K562 (cell line): ENCODE measurements around the gene TMEM132D. TPM values are rescaled to one million over a fixed set of nuclear protein-coding genes. Genes with fewer than 3 reads are reported as not detected.

Experiments
- ATAC-seq: fragments of 200-7000 bp; cut with Tn5 transposase; 3 replicates; pipeline ENCODE4 v1.9.1; 2020; ENCODE audit warnings: moderate library complexity
- BruUV-seq: library from RNA; stranded (reverse); fragments of 400-500 nt; replicated peaks from 2 replicates; lab custom pipeline; 2021; lab: Mats Ljungman, UMichigan
- CTCF ChIA-PET: fragments of 300-600 bp; formaldehyde crosslinking; extraction: SDS; loops from one replicate; lab custom pipeline; 2021; ENCODE audit warnings: low intra/inter-chr PET ratio; lab: Yijun Ruan, JAX
- POLR2A ChIA-PET: fragments of 300-600, 350-650 bp; sonication (Branson Sonifier 250); formaldehyde crosslinking; extraction: SDS; loops from one replicate; lab custom pipeline; 2021; ENCODE audit warnings: antibody characterized with exemption, inconsistent platforms; lab: Yijun Ruan, JAX
- DNase-seq, 4 experiments: peaks; one replicate each; pipeline versions ENCODE4 v3.0.0 to v3.0.0-alpha.2; 2011 to 2018; ENCODE audit warnings: low spot score in 3 of 4, mixed read lengths in 3 of 4; ENCODE audit errors: extremely low read depth in 1 of 4
- FAIRE-seq: peaks from 2 replicates; lab custom pipeline; 2011; peaks lifted over from hg19 to GRCh38; lab: Jason Lieb, UNC
- H2AFZ ChIP-seq: 2 replicates; pipeline ENCODE4 v1.6.0; 2011; ENCODE audit warnings: low read depth, low read length, control low read depth, inconsistent platforms
- H3K27ac ChIP-seq: fragments of 200-600 bp; 3 replicates; pipeline ENCODE4 v1.8.0; 2011; ENCODE audit warnings: low read depth, mild to moderate bottlenecking, control low read depth, inconsistent platforms, low read length, moderate library complexity, mixed read lengths; ENCODE audit errors: extremely low read depth
- H3K27me3 ChIP-seq, 2 experiments: fragments of 300-600 bp in 1 of 2; 2 replicates in 1 of 2; 3 replicates in 1 of 2; pipeline versions ENCODE4 v1.6.0 to v1.8.0; 2011; ENCODE audit warnings: inconsistent platforms in 2 of 2, low read length in 2 of 2, mild to moderate bottlenecking in 1 of 2, mixed read lengths in 1 of 2, moderate library complexity in 1 of 2; ENCODE audit not compliant: control insufficient read depth in 2 of 2, insufficient read depth in 2 of 2
- H3K36me3 ChIP-seq: fragments of 300-600 bp; 3 replicates; pipeline ENCODE4 v1.8.0; 2011; ENCODE audit warnings: mild to moderate bottlenecking, low read length, inconsistent platforms; ENCODE audit not compliant: control insufficient read depth, insufficient read depth
- H3K4me1 ChIP-seq, 2 experiments: fragments of 200-600 bp in 1 of 2; replicated peaks in 1 of 2; 2 replicates in 1 of 2; 3 replicates in 1 of 2; pipeline versions ENCODE4 v1.5.1 to v1.8.0; 2011; ENCODE audit warnings: inconsistent platforms in 2 of 2, low read length in 2 of 2, mild to moderate bottlenecking in 1 of 2, mixed read lengths in 1 of 2, moderate library complexity in 1 of 2; ENCODE audit not compliant: control insufficient read depth in 2 of 2, insufficient read depth in 2 of 2
- H3K4me2 ChIP-seq: 2 replicates; pipeline ENCODE4 v1.6.1; 2011; ENCODE audit warnings: low read length, control low read depth, inconsistent platforms, mixed read lengths; ENCODE audit not compliant: insufficient read depth
- H3K4me3 ChIP-seq: fragments of 200-600 bp; sonication (generic), shearing (Covaris generic); 2 replicates; pipeline ENCODE4 v1.5.1; 2016; ENCODE audit warnings: control low read depth, inconsistent platforms
- H3K79me2 ChIP-seq: fragments of 200-600 bp; 3 replicates; pipeline ENCODE4 v1.8.0; 2011; ENCODE audit warnings: low read length, inconsistent platforms; ENCODE audit not compliant: control insufficient read depth, insufficient read depth
- H3K9ac ChIP-seq, 2 experiments: 2 replicates each; pipeline versions ENCODE4 v1.6.0 to v1.6.1; 2011; ENCODE audit warnings: low read depth in 2 of 2, low read length in 2 of 2, control low read depth in 1 of 2, inconsistent platforms in 1 of 2, mild to moderate bottlenecking in 1 of 2, mixed read lengths in 1 of 2; ENCODE audit not compliant: insufficient read depth in 1 of 2
- H3K9me1 ChIP-seq: one replicate; pipeline ENCODE4 v1.6.0; 2011; ENCODE audit warnings: inconsistent platforms, mild to moderate bottlenecking, low read length, moderate library complexity; ENCODE audit not compliant: control insufficient read depth, insufficient read depth
- H3K9me3 ChIP-seq: replicated peaks from 2 replicates; pipeline ENCODE4 v1.5.1; 2011; ENCODE audit warnings: low read depth, low read length, inconsistent platforms; ENCODE audit not compliant: control insufficient read depth, insufficient read depth
- H4K20me1 ChIP-seq: replicated peaks from 2 replicates; pipeline ENCODE4 v1.6.1; 2011; ENCODE audit warnings: low read length, inconsistent platforms, mixed read lengths; ENCODE audit not compliant: control insufficient read depth, insufficient read depth
- PCBP2 ChIP-seq: fragments of 200-400 bp; formaldehyde crosslinking; IDR thresholded peaks from 2 replicates; pipeline ENCODE4 v1.6.1; 2018; ENCODE audit warnings: low read length, low read depth, mild to moderate bottlenecking, moderate library complexity; ENCODE audit not compliant: poor library complexity, severe bottlenecking
- PRDM10 ChIP-seq: fragments of 450-650 bp; IDR thresholded peaks from 2 replicates; pipeline ENCODE4 v1.6.1; 2018; ENCODE audit not compliant: partially characterized antibody
- RB1 ChIP-seq: fragments of 450-650 bp; IDR thresholded peaks from 2 replicates; pipeline ENCODE4 v1.6.1; 2017; ENCODE audit warnings: low read depth, mild to moderate bottlenecking
- SRSF7 ChIP-seq: fragments of 200-400 bp; formaldehyde crosslinking; optimal IDR thresholded peaks from 2 replicates; pipeline ENCODE3; 2017; ENCODE audit warnings: mild to moderate bottlenecking, low read depth, low read length
- WGBS: fragments of 100-300 bp; shearing (Covaris generic); methylation state at CpG from one replicate; pipeline ENCODE4 v1.1.6; 2016; ENCODE audit warnings: low coverage, mixed read lengths; ENCODE audit not compliant: insufficient coverage; ENCODE audit errors: missing lambda C conversion rate; 5-methylcytosine and 5-hydroxymethylcytosine counted together
- in situ Hi-C: fragments of 300-500 bp; cut with MboI; formaldehyde crosslinking; loops from 4 replicates; pipeline ENCODE4 v1.15.0; 2018; ENCODE audit warnings: inconsistent platforms, mixed read lengths
- intact Hi-C: fragments of 100-400 bp; cut with micrococcal nuclease; formaldehyde crosslinking; loops from 2 replicates; pipeline ENCODE4 v1.14.2; 2022
- polyA plus RNA-seq, 8 experiments: library from polyadenylated mRNA; depleted of rRNA in 4 of 8; stranded (reverse) in 5 of 8; unstranded in 3 of 8; fragments of >200 nt; fragmentation: Nextera tagmentation in 2 of 8; fragmentation: Illumina TruSeq in 1 of 8; extraction: Ambion mirVana in 2 of 8; extraction: Trizol in 1 of 8; gene quantifications; 2 replicates each; pipeline versions ENCODE4 v1.2.1 to v1.2.3, GENCODE V29; 2011 to 2014; ENCODE audit warnings: inconsistent platforms in 1 of 8, missing spikeins in 1 of 8
- total RNA-seq, 7 experiments: library from RNA; depleted of rRNA in 6 of 7; stranded (reverse); fragments of >200 nt in 6 of 7; fragmentation: Illumina TruSeq in 2 of 7; extraction: Trizol in 2 of 7; gene quantifications; 2 replicates each; pipeline versions ENCODE4 v1.2.1 to v1.2.3, GENCODE V29; 2011 to 2021; ENCODE audit warnings: low replicate concordance in 1 of 7
- TF ChIP-seq, protein P1 (sequence below): sonication (generic); formaldehyde crosslinking; IDR thresholded peaks from 2 replicates; pipeline ENCODE4 v1.8.0; 2022; ENCODE audit warnings: mild to moderate bottlenecking, missing genetic modification reagents
- TF ChIP-seq, protein P2 (sequence below): sonication (generic); formaldehyde crosslinking; IDR thresholded peaks from 2 replicates; pipeline ENCODE4 v1.8.1; 2023; ENCODE audit warnings: missing genetic modification reagents, mild to moderate bottlenecking, borderline replicate concordance

The TMEM132D gene
- total and polyA plus RNA-seq, 9 of the 15 experiments (the other 6 are each of a cell fraction or from before 2014, with no cell fraction given) = not detected

- H3K4me2 ChIP-seq = no peak overlapping the region
- BruUV-seq = no TSS peak
- no peak overlapping the region for H3K9ac ChIP-seq
- H3K9me1 ChIP-seq = no peaks in the 10 kb centered on the region
- DNase-seq = no peak
- 0% methylated on average over 3 of the region's 3 CpGs for WGBS
- no peaks in the 10 kb centered on the region for H3K79me2 ChIP-seq
- ATAC-seq = no peak
- H3K27ac ChIP-seq = no peak overlapping the region
- TF ChIP-seq PRDM10 = no peak
- no peak overlapping the region for H3K4me3 ChIP-seq
- in situ Hi-C loops = no loop called here
- H3K36me3 ChIP-seq = no peaks in the 10 kb centered on the region
- no peaks in the 10 kb centered on the region for H3K27me3 ChIP-seq
- no peaks in the 10 kb centered on the region for H3K4me1 ChIP-seq
- ChIA-PET POLR2A (no interaction called here), CTCF (no interaction called here)
- no peaks in the 10 kb centered on the region for H4K20me1 ChIP-seq
- no peak for FAIRE-seq
- H2AFZ ChIP-seq = no peak overlapping the region
- H3K9me3 ChIP-seq = no peaks in the 10 kb centered on the region
- intact Hi-C loops = no loop called here
Measured at GRCh38 chr12:129527506-129527905, 376.3 kb downstream of the TMEM132D start.

- no peak for ATAC-seq
- Histone ChIP-seq H3K36me3 (no peaks in the 10 kb centered on the region), H3K27me3 (no peaks in the 10 kb centered on the region), H3K9me3 (no peaks in the 10 kb centered on the region), H3K27ac (no peak overlapping the region), H3K4me1 (no peaks in the 10 kb centered on the region), H3K4me2 (no peak overlapping the region), H3K9ac (no peak overlapping the region), H4K20me1 (no peaks in the 10 kb centered on the region), H3K4me3 (no peak overlapping the region), H3K9me1 (no peaks in the 10 kb centered on the region), H3K79me2 (no peaks in the 10 kb centered on the region), H2AFZ (no peak overlapping the region)
- no TSS peak for BruUV-seq
- FAIRE-seq = no peak
- DNase-seq = no peak
- WGBS = 3% methylated on average over 2 of the region's 2 CpGs
- intact Hi-C loops (no loop called here), in situ Hi-C loops (no loop called here)
- ChIA-PET POLR2A (no interaction called here), CTCF (no interaction called here)
- TF ChIP-seq, protein P1, sequence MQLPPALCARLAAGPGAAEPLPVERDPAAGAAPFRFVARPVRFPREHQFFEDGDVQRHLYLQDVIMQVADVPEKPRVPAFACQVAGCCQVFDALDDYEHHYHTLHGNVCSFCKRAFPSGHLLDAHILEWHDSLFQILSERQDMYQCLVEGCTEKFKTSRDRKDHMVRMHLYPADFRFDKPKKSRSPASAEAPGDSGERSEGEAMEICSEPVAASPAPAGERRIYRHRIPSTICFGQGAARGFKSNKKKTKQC (CRISPR knock-in tag) = no peak
- TF ChIP-seq SRSF7 (no peak), RB1 (no peak), PCBP2 (no peak)
- TF ChIP-seq, protein P2, sequence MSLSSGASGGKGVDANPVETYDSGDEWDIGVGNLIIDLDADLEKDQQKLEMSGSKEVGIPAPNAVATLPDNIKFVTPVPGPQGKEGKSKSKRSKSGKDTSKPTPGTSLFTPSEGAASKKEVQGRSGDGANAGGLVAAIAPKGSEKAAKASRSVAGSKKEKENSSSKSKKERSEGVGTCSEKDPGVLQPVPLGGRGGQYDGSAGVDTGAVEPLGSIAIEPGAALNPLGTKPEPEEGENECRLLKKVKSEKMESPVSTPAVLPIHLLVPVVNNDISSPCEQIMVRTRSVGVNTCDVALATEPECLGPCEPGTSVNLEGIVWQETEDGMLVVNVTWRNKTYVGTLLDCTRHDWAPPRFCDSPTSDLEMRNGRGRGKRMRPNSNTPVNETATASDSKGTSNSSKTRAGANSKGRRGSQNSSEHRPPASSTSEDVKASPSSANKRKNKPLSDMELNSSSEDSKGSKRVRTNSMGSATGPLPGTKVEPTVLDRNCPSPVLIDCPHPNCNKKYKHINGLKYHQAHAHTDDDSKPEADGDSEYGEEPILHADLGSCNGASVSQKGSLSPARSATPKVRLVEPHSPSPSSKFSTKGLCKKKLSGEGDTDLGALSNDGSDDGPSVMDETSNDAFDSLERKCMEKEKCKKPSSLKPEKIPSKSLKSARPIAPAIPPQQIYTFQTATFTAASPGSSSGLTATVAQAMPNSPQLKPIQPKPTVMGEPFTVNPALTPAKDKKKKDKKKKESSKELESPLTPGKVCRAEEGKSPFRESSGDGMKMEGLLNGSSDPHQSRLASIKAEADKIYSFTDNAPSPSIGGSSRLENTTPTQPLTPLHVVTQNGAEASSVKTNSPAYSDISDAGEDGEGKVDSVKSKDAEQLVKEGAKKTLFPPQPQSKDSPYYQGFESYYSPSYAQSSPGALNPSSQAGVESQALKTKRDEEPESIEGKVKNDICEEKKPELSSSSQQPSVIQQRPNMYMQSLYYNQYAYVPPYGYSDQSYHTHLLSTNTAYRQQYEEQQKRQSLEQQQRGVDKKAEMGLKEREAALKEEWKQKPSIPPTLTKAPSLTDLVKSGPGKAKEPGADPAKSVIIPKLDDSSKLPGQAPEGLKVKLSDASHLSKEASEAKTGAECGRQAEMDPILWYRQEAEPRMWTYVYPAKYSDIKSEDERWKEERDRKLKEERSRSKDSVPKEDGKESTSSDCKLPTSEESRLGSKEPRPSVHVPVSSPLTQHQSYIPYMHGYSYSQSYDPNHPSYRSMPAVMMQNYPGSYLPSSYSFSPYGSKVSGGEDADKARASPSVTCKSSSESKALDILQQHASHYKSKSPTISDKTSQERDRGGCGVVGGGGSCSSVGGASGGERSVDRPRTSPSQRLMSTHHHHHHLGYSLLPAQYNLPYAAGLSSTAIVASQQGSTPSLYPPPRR = no peak
Measured at GRCh38 chr12:129523621-129524020, 380.2 kb downstream of the TMEM132D start.
